ENCODE data around the gene BBLN.
A peak's percentile ranks its signal among the peaks of the same experiment; 100 is the strongest.
"Not testable (repeated sequence)": the region's sequence is repeated elsewhere in the genome, so short reads cannot be mapped to it uniquely, and the experiment has no call there.

BBLN gene

DNA sequence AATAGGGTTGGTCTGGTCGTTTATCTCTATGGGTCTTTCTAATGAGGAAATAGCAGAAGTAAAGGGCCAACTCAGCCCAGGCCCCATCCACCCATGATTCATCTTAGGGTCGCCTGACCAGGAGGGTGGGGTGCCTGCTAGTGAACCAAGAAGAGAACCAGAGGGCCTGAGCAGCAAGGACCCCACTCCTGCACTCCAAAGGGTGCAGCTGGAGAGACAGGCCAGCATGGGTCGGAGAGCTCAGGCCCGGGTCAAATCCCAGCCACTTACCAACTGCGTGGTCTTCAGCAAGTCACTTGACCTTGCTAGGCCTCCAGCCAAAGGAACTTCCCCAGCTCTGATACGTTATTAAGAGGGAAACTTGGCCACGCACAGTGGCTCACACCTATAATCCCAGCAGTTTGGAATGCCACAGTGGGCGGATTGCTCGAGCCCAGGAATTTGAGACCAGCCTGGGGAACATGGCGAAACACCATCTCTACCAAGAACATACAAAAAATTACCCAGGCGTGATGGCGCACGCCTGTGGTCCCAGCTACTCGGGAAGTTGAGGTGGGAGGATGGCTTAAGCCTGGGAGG lies 4.3 kb downstream of the BBLN start:
- DNase-seq = no peak

DNA sequence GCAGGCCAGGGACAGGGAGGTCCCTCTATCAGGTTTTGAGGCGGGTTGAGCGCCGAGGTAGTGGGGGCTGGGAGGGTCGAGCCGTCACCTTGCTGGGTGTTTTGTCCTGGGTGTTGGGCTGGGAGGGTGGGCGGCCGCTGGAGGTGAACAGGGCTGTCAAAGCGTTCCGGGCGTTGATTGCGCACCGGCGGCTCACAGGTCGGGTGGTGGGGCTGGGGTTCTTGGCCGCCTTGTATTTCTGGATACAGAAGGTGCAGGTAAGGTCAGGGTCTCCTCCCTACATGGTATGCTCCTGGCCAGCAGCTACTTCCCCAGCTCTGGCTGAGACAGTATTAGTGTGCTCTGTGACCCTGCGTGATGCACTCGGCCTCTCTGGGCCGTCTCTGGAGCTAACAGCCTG lies 6.1 kb downstream of the BBLN start:
- DNase-seq = no peak

DNA sequence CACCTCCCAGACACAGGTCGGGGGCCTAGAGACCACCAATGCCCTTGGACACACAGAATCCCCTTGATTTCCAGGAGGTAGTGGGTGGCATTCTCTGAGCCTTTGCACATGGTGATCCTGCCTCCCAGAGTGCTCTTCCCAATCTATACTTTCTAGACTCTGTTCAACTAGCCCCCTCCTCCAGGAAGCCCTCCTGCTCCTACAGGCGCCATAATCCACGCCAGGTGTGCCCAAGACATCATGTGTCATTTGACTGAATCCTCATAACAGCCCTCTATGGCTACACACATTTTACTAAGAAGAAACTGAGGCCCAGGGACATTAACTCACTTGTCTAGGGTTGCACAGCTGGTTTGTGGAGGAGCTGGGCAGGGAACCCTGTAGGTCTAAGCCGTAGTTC lies 7.1 kb downstream of the BBLN start:
- DNase-seq = no peak

DNA sequence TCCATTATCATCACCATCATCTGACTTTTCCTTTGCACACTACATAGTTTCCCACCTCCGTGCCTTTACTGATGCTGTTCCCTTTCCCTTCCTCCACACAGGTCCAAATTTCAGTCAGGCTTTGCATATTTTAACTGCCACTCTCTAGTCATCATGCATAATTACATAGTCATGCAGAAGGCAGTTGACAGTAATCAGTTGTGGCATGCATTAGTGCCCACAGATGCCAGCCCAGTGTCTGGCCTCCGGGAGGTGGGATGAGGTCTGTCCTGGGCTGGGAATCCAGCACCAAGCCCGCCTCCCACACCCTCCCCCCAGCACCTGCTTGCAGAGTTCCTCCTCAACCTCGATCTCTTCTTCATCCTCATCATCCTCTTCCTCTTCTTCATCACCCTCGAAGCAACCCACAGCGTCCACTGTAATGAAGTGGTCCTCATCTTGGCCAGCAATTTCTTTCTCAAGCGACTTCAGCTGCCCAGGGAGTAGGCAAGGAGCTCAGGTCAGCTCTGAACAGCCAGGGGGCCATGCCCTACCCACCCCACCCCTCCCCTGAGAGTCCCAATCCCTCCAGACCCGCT lies 8.8 kb downstream of the BBLN start:
- peak; percentile 42 for DNase-seq

DNA sequence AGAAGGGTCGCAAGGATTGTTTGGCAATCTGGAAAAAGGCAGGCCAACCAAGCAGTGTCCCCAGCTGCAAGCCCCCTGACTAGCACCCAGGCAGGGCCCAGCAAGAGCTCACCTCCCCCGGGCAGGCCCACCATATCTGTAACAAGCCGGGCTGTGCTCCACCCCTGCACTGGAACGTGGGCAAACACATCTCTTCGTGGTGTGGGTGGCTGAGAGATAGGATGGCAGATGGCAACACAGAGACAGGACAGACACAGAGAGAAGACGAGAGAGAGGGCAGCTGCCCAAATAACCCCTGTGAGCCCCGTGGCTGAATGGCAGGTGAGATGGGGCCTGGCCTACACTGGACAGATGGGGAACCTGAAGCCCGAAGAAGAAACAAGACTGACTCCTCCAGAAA lies 9.4 kb downstream of the BBLN start:
- DNase-seq = no peak

DNA sequence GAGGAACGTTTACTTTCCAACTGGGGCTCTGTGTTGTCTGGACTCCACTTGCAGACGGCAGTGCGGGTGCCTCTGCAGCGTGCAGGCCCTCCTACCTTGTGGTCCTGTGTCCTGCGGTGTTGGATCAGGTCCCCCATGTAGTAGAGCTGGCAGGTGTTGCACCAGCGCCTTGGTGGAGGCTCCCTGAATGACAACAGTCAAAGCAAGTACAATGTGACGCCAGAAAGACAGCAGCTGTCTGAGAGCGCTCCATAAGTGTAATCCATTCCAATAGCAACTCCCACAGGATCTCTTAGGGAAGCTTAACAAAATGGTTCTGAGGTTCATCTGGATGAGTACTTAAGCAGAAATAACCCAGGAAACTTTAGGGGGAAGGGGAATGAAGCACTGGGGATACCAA lies 9.9 kb downstream of the BBLN start:
- DNase-seq = no peak

DNA sequence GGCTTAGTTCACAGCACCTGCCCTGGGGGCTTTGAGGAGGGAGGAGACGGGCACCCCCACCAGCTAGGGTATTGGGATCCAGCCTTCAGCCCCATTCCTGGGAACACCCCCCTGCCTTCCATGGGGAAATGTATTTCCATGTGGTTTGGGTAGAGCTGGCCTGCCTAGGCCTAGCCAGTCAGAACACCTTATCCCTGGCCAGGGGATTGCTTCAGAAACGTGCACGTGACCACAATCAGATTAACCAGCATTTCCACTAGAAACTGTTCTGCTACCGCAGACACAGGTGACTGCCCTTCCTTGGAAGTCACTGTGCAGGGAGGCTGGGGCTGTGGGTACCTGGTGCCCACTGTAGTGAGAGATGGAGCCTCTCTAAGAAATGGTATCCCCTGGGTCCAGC lies 14.0 kb downstream of the BBLN start:
- no peak for DNase-seq

DNA sequence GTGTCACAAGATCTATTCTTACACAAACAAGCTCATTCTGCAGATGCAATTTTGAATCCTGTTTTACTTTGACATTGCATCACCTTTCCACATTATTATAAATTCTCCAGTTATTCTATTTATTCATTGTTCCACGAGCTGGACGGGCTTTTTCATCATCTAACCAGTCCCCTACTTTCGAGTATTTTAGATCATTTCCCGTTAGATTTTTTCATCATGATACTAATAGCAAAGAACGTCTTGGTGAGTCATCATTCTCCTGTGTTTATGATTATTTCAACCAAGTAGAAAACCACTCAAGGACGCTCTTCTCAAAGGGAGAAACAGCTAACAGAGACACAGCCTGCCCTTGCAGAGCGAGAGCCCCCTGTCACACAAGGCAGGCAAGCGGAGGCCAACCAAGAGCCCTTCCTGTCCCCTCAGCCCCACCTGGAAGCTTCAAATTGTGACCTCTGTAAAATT lies 15.1 kb downstream of the BBLN start:
- peak; percentile 57 for DNase-seq

DNA sequence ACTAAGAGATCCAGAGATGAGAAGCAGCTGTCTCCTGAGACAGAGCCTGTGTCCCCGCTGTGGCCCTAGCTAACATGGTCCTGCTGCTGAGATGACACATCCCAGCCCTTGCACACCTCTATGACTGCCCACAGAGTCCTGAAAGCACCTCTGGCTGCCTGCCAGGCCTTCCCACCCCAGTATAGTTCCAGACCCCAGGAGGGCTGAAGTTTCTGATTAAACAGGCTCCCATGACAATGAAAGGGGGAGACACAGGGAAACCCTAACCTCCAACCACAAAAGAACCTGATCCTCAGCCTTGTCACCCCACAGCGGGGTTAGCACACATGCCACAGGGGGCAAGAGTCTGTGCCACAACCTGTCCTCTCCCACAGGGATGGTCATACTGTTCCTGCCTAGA lies 15.7 kb downstream of the BBLN start:
- no peak for DNase-seq

DNA sequence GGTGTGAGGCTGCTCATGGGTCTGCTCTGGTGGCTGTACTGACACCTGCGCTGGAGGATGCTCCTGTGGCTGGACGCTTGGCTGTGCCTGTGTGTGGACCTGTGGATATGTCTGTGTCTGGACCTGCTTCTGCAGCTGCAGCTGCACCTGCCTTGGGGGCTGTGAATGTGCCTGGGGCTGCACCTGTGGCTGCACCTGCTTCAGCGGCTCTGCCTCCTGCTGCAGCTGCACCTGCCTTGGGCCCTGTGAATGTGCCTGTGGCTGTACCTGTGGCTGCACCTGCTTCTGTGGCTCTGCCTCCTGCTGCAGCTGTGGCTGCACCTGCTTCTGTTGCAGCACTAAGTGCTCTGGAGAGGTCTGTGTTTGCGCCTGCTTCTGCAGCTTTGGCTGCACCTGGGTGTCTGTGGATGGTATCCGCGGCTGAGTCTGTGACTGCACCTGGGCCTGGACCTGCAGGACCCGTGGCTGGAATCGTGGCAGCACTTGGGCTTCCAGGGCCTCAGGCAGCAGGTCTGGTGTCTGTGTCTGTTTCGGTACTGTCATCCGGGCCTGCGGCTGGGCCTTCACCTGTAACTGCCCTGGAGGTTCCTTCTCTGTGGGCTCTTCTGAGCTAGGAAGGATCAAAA lies 18.9 kb downstream of the BBLN start:
- DNase-seq = no peak

DNA sequence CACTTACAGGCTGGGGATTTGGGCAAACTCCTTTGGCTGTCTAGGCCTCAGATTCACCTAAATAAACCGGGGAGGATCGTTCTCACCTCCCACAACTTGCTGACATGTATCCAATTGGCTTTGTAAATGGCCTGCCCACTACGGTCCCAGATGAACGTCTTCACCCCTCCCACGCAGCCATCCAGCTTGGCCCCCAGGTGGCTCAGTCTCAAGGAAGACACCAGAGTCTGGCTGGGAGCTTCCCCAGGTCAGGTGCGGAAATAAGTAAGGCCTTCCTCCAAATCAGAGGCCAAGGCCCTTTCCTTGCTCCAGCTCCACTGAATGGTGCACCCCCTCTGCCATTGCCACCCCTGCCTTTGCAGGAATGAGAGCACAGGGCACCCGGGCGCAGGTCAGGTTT lies 19.9 kb downstream of the BBLN start:
- no peak for DNase-seq

DNA sequence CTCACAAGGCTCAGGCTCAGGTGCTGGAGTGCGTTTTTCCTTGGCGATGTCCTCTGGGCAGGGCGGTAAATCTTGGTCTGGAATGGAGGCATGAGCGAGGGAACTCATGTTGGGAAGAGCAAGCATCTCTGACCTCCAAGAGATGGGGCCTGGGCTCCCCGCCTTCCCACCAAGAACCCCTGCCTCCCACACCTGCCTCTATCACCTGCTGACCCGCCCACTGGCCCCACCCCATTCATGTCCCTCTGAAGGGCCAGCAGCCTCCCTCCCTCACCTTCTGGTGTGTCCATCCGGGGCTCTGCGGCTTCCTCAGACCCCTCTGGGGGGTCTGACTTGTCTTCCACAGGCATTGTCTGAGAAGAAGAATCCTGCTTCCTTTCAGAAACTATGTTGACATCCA lies 20.4 kb downstream of the BBLN start:
- no peak for DNase-seq

DNA sequence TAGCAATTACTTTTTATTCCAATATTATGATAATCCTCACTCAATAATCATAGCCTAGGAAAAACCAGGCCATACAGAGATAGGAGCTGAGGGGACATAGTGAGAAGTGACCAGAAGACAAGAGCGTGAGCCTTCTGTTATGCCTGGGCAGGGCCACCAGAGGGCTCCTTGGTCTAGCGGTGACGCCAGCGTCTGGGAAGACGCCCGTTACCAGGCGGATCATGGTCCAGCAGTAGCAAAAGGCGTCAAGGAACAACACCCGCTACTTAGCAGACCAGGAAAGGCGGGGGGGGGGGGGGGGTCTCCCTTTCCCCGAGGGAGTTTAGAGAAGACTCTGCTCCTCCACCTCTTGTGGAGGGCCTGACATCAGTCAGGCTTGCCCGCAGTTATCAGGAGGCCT lies 21.4 kb downstream of the BBLN start:
- DNase-seq = not testable (repeated sequence)

DNA sequence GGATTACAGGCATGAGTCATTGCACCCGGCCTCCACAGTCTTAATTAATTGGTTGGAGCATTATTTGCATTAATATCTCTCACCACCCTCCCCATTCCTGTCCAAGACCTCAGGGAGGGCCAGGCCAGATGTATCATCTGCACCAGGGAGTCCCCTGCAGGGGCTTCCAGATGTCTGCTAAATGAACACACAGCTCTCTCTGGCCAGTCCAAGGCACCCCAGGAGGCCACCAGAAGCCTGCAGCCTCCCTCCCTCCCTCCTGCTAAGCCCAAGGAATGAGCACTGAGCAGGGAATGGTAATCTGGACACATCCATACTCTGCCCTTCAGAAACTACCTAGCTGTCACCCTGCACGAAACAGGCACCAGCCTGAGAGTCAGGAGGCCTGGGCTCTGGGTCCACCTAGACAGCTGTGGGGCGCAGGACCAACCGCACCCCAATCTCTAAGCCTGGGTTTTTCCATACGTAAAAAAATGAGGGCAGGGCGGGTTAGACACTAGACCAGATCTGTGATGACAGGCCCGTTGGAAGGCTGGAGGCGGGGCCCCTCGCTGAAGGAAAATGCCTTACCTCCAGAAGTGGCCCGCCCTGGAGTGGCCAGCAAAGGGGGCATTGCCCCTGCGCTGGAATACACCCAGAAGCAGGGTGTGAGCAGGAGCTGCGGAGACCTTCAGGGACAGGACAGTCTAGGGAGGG lies 23.0 kb downstream of the BBLN start:
- no peak for DNase-seq

DNA sequence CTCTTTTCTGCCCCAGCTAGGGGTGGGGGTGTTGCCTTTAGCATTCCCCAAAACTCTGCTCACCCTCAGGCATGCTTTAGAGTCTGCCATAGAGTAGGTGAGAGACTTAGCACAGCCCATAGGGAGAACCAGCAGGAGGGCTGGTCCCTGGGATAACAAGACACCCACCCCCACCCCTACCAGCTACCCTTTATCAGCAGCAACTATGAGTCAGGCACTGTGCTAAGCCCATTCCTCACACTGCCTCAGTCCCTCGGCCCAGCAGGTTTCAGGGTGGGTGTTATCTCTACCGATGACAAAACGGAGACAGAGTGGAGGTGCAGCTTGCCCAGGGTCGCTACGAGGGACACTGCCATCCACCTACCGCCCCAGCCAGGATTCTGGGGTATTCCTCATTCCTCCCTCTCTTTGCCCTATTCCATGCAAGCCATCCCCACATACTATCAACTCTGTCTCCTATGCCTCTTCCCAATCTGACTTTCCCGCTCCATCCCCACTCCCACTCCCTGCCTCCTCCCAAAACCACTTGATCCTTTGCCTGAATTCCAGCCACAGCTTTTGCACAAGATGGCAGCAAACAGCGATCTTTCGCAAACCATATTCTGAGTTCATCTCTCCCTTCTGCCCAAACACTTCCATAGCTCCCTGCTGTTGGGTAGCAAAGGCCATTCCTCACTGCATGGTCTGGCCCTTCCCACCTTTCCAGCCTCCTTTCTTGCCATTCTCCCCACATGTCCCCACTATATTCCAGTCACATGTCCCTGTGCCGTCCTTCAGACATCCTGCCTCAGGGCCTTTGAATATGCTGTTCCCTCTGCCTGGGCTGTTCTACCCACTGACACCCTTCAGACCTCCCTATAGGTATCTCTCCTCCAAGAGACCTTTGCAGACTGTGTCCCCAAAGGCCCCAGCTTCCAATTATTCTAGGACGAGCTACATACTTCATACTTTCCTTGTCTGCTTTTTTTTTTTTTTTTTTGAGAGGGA lies 26.2 kb downstream of the BBLN start:
- DNase-seq = no peak

DNA sequence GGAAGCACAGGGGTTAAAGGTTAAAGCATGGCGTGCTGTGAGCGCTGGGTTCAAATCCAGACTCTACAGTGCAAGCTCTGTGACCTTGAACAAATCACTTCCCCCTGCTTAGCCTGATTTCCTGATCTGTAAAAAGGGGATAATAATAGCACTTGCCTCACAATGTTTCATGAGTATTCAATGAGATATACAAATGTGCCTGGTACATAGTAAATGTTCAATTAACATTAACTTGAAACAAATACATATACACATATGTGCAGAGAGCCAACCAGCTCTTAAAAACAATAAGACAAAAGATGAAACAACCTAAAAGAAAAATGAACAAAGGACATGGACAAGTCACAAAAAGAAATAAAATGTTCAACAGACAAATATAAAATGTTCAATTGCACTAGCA lies 27.3 kb downstream of the BBLN start:
- no peak for DNase-seq

DNA sequence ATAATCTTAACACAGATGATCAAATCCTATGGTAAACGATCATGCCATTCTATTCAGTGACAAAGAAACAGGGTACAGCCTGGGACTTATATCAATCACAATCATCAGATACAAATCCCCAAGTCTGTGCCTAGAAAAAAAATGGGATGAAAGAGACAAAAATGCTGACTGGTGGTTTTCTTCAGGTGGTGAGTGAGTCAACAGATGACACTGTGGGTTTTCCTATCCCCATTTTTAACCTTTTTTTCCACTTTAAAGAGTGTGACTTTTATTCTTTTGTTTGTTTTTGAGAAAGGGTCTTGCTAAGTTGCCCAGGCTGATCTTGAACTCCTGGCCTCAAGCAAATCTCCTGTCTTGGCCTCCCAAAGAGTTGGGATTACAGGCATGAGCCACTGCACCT lies 28.1 kb downstream of the BBLN start:
- no peak for DNase-seq

DNA sequence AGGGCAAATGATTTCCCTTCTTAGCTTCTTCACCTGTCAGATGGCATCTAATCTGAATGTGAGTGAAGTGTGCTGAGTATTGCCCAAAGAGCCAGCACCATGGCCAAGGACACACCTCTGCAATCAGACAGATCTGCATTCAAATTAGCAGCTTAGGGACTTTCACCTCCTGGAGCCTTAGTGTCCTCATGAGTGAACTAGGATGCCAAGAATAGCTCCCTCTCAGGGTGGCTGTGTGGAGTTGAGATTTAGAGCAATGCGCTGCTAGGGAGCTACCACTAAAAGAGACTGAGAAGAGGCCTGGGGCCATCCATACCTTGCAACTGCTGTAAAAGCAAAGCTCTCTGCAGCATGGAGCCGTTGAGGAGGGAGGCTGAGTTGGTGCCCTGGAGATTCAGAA lies 29.9 kb downstream of the BBLN start:
- DNase-seq = no peak

DNA sequence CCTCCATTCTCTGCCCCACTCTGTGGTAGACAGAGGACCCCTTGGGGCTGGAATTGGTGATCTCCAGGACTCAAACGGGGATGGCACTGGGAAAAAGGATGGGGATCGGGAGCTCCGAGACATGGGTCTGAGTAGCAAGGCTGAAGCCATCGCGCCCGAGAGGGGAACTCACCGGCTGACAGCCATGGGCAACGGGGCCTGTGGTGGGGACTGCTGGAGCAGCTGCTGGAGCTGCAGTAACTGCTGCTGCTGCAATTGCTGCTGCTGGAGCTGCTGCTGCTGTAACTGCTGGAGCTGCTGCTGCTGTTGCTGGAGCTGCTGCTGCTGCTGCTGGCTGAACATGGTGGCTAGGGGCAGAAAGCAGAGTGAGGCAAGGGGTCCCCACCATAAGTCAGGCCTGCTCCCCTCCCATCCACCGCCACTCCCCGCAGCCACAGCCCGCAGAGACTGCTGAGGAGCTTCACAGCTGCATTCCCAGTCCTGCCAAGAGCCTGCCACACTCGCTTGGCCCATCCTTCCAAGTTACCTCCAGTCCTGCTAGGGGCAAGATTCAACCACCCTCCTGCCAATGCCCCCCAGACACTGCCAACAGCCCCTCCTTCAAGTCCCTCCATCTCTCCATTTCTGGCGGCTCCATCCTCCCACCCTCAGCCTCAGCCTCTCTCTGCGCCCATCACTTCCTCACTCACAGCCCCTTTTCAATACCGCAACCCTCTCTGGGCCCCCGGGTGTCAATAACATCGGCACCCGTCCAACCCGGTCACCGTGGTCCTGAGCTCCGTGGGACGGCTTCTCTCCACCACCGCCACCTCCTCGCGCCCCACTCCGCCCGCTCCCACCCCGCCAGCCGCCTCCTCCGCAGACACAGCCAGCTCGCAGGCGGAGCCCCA lies 30.7 kb downstream of the BBLN start:
- DNase-seq = no peak

DNA sequence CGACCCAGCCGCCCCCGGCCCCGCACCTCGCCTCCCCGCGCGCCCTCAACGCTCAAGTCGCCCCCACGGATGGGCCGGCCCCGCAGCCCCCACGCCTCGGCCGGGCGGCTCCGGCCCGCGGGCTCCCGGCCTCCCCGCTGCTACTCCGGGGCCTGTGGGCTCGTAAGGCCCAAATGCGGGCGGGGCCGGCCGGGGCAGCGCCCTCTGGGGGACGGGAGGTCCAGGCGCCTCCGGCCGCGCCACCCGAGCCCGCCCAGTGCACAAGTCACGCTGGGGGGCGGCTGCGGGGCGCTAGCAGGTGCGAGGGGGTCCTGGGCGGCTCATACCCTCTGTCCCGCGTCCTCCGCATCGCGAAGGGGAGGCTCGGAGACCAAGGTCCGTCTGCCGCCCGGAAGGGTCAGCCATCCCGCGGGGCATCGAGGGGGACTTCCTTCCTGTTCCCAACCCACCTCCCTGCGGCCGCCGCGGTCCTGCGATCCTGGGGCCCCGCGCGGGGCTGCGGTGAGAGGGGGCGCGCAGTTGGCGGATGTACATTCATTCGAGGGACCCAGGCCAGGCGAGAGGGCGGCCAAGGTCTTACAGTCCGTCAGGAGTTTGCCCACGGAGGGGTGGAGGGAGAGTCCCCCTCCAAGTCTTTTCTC lies 31.5 kb downstream of the BBLN start, which contains the start of gene CIZ1:
Gene CIZ1, minus strand, starts transcription at position 167 of the 641 bp plus-strand sequence. CDS start 715 bp downstream, outside the sequence.
- DNase-seq = peak; percentile 77
